NCI-H345 (cell line): ENCODE data around the gene VEPH1.

ENCODE experiments used
- DNase-seq: peaks from one replicate; lab custom pipeline; 2025; lab: John Stamatoyannopoulos, UW

The VEPH1 gene

DNA sequence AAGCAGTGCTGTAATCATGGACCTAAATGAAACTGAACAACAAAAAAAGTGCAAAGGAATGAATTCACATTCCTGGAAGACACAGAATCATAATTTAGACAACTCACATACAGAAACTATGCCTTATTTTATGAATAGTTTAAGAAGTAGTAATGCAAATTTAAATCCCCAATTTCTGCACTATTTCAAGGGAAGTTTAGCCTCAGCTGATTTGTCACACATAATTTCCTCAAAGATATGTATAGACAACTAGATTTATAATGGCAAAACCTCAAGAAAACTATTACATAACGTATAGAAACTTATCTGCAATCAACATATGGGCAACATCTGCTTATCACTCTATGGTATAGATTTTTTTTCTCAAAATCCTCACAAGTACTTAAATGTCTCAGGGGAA is 74.4 kb downstream of the VEPH1 start:
- no peak for DNase-seq

DNA sequence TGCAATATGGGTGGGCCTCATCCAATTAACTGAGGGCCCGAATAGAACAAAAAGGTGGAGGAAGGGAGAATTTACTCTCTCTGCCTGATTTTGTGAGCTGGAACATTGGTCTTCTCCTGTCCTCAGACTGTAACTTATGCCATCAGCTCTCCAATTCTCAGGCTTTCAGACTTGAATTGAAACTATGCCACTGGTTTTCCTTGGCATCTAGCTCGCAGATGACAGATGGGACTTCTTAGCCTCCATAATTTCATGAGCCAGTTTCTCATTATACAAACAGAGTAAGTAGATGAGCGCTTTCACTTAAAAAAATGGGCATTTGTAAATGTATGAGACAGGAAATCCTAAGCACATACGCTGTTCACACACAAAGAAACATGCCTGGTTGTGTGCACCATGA is 75.3 kb downstream of the VEPH1 start:
- DNase-seq: no peak

DNA sequence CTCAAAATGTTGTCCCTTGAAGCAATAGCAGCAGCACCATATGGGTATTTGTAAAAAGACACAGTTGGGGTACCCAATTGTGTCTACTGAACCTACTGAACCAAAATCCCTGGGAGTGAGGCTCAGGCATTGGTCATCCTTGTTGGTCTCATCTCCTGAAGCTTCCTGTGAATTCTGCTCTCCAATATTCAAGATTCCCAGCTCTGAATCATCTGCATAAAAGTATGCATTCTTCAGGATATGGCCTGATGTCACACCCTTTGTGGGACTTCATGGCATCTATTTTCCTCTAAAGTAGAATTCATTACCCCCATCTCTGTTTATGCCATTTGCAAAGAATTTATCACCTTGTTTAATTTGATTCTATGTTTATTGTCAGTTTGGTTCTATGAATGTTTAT is 79.9 kb downstream of the VEPH1 start:
- DNase-seq: no peak

DNA sequence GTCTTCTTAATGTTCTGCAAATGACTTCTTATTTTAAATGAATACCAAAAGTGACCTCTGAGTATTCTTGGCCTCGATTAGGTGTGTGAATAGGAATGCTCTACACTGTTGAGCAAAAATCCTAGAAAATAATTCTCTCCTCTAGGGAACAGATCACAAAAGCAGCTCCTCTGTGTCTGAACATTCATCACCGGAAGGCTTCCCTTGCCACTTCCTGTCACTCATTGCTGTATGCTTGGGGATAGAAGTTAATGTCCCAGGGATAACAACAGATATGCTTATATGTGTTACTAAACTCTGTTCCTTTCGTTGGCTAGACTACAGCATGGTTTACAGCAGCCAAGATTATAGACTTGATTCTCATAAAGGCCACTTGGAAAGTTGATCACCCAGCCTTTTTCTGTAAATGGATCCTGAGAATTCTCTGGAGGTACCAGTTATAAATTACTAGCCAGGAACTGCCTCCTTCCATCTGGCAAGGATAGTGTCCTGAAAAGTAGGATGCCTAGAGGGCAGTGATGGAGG is 82.5 kb downstream of the VEPH1 start:
- no peak for DNase-seq

DNA sequence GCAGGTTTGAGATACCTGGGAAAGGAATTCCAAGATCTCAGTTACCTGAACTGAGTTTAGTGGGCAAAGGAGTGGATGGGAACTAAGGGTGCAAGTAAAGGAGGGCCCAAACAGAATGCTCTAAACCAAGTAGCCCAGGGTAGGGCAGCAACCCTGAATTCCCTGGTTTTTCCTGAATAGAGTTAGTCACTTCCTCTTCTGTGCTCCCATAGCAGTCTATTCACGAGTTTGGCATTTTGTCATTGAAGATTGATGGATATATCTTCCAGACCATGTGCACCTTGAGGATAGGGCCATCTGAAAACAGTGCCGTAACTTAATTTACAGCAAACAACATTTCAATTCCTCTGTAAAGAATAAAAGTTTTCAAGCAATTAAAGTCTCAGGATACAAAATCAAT is 85.1 kb downstream of the VEPH1 start:
- no peak for DNase-seq

DNA sequence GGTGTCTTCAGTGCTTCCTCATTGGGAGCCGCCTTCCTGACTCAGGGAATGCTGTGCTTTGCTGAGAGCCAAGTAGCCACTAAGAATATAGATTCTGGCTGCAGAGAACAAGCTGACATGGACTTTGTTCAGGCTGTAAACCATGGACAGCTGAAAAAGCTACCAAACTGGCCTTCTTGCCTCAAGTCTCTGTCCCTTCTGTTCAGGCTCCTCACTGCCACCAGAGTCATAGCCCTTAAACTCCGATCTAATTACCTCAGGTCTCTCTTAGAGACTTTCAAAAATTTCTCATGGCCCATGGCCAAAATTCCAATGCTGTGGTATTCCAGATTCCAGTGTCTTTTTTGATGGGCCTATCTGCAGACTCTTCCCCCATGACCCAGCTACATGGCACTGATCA is 86.0 kb downstream of the VEPH1 start:
- DNase-seq: no peak

DNA sequence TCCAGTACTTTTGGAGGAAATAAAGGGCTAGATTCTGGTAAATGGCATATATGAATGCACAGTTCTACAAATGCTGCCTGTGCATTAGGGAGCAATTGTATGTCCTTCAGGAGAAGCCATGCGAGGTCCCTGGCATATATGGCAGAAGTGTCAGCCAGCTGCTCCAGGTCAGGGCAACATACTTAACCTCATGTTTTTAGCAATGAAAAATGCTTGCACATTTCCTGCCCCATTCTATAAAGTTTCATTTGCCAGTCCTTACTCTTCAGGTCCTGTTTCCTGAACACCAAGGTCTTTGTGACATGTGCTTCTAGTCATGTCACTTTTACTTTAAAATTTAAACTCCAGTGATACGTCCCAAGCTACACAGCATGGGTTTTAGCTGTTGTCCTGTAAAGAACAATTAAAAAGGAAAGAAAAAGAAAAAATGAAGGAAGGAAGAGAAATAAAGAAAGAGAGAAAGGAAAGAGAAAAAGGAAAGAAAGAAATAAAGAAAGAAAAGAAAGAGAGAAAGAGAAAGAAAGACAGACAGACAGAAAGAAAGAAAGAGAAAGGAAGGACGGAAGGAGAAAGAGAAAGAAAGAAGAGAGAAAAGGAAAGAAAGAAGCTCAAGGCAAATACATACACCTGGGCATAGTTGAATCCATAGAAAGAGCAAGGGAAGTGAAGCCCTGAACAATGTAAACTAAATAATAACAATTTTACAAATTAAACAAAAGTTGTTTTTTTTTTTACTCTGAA is 86.7 kb downstream of the VEPH1 start:
- DNase-seq: no peak

DNA sequence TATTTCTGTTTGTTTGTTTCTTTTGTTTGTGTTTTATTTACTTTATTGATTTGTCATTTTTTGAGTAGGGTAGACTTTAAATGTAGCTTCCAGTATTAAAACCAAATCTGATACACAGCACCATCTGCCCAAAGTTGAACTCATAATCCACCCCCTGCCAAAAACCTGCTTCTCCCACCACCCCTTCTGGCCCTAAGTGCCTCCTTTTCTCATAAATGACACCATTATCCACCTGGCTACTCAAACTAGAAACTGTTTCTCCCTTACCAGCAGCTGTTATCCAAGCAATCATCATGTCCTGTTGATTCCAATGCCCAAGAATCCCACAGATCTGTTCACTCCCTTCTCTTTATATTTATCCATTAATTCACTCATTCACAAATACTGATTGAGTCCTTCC is 88.4 kb downstream of the VEPH1 start:
- DNase-seq: no peak

DNA sequence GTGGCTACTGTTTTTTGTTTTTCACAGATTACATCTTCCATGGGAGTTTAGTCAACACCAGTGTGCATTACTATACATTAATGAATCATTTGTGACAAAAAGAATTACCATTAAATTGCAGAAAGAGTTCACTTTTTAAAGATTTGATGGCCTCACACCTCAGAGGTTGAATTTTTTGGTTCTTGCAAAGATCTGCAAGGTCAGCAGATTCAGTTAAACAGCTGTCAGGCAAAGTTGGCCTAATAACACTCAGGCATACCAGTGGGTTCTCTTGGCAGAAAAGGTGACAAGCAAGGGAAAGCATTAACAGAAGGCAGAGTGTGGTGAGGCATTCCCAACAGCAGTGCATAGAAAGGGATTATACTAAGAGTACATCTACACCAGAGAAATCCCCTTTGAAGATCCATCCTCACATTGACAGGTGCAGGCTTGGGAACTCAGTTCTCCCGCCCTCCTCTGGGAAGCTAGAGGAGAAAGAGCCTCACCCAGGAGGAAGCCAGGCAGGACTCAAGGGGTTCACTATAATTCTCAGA is 90.8 kb downstream of the VEPH1 start:
- DNase-seq: no peak

DNA sequence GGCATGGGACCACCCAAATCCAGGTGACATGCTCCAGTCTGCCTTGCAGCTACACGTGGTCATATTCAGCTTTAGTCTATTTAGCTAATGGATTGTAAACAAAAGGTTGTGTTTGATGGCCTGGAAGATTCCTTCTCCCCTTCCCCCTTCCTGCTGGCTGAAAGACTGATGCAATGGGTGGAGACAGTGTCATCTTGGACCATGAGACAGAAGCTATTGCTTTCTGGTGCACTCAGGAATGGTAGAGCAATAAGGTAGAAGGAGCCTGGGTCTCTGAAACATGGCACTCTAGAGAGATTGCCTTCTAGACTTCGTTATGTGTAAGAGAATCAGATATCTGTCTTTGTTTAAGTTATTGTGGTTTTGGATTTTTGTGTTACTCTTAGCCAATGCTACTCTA is 92.3 kb downstream of the VEPH1 start:
- no peak for DNase-seq

DNA sequence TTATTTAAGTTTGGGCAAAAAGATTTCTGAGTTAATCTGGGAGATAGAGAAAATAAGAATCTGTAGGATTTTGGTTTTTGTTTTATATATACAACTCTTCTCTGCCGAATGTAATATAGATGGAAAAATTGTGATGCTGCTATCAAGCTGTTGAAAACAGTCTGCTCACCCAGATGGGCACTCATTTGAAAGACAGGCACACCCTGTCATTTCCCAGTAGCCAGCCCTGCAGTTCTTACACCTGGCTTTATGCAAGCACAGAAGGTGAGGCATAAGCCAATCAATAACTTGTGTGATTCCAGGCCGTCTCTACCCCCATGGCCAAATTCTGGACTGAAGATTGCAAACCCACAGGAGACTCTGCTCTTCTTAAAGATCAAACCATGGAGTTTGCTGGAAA is 93.7 kb downstream of the VEPH1 start:
- DNase-seq: no peak

DNA sequence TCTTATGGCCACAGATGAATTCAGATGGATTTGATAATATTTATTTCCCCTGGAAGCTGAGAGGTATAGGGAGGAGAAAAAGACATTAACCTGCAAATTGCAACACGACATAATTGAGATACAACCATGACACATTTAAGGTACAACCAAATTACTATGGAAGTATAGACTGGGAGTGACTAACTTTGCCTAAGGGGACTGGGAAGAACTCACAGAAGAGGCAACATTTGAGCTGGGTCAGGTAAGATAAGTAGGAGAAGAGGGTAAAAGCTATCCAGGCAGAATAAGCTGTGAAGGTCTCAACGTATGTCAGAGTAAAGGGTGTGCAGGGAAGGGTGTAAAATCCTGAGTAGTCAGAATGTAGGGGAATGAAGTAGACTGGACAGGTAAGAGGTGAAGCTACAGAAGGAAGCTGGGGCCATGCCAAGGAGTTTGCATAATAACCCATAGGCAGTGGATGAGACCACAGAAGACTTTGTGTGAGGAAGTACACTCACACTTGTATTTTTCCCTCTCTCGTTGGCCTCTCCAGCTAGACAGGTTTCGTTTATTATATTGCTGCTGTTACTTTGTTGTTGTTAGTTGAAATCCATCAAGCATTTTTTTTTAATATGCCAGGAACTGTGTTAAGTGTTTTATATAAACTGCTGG is 94.6 kb downstream of the VEPH1 start:
- no peak for DNase-seq

DNA sequence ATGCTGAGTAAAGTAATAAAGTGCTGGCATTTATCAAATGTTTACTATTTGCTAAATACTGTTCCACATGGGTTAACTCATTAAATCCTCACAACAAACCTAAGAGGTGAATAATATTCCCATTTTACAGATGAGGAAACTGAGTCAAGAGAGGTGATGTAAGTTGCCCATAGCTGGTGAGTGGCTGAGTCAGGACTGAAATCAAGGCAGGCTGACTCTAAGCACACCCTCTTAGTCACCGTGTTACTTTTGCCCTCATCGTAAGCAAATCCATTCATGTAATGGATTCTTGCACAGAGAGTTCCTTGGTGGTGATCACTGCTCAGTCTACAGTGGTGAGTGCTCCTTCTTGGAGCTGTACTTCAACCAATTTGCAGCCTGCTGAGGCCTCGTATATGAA is 95.4 kb downstream of the VEPH1 start:
- no peak for DNase-seq

DNA sequence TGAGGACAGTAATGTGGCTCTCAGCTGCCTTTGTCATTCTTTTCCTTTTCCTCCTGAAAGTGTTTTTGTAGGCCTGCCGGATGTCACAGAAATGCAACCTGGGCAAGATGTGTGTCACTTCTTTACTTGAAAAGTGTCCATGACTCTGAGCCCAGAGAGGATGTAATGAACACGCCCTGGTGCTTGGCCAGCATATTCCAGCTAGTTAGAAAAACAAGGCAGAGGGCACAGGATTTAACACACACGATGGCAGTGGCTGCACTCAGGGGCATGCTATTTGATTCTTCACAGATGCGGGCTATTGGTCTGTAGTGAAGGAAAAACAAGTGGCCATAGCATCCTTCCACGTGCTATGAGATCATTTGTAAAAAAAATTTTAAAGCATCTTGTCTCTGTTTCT is 96.8 kb downstream of the VEPH1 start:
- DNase-seq: no peak

DNA sequence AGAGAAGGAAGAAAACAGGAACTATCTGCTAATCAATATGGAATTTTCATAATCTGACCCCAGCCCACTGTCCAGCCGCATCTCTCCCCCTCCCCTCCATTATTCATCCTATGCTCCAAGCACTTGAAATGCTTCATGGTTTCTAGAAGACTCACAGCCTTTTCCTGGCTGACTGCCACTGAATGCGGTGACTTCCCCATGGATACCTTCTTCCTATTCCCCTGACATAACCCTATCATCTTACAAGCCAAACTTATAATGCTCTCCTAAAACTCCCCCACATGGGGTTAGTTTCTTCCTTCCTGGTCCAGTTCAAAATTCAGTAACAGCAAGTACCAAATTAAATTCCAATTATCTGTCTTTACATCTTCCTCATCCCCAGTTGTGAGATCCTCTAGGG is 97.8 kb downstream of the VEPH1 start:
- no peak for DNase-seq

DNA sequence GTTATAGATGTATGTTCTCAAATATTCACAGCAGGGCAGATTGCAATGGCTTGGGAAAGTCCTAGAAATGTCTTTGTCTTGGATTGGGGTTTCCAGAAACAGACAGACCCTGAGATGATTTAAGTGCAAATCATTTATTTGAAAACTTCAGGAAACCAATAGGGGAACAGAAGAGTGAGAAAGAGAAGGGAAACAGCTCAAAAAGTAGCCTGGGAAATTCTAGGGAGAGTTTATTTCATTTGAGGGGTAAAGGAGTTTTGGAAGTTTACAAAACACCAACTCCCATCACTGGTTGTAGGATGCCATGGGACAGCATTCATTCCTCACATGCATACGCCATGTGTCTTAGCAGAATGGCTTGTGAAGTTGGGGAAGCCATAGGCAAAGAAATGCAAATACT is 98.8 kb downstream of the VEPH1 start:
- no peak for DNase-seq

DNA sequence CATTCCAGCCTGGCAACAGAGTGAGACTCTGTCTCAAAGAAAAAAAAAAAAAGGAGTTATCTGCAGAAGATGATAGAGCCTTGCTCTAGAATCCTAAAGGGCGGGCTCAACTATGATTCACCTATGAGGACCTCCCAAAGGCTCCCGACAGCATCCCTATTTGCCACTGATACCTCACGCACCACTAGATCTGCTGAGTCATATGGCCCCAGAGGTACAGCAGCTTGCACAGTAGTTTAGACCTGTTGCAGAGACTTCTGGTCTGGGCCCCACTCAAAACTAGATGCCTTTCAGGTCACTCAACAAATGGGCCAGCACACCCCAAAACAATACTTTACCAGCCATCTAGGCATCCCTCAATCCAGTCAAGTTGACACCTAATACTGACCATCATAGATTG is 104.6 kb downstream of the VEPH1 start:
- no peak for DNase-seq

DNA sequence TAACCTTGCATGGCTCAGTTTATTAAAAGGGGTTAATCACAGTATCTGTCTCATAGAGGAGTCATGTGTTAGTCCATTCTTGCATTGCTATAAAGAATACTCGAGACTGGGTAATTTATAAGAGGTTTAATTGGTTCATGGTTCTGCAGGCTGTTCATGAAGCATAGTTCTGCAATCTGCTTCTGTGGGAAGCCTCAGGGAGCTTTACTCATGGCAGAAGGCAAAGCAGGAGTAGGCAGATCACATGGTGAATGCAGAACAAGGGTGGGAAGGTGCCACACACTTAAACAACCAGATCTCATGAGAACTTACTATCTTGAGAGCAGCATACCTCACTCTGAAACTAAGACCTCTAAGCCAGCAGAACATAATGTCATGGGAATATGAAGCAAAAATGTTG is 108.8 kb downstream of the VEPH1 start:
- no peak for DNase-seq

DNA sequence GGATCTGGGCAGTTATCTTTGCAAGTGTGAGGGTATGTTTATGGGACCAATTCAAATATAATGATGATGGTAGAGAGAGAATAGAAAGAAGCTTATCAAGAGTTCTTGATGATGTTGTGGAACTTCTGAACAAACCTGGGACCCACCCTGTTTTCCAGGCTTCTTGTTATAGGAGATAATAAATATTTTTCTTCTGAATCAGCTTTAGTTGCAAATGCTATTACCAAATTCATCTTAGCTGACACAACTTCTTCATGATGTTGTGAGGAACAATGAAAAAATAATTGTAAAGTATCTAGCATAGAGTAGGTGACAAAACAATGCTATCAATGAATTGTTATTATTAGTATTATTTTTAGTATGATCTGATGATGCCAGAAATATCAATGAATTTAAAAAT is 110.1 kb downstream of the VEPH1 start:
- no peak for DNase-seq

DNA sequence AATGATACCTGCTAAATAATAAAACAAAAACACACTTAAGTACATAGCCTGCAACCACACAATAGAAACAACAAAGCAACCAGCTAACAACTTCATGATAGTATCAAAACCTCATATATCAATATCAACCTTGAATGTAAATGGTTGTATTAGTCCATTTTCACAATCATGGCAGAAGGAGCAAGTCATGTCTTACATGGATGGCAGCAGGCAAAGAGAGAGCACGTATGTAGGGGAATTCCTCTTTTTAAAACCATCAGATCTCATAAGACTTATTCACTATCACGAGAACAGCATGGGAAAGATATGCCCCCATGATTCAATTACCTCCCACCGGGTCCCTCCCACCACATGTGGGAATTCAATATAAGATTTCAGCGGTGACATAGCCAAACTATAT is 111.1 kb downstream of the VEPH1 start:
- DNase-seq: no peak

DNA sequence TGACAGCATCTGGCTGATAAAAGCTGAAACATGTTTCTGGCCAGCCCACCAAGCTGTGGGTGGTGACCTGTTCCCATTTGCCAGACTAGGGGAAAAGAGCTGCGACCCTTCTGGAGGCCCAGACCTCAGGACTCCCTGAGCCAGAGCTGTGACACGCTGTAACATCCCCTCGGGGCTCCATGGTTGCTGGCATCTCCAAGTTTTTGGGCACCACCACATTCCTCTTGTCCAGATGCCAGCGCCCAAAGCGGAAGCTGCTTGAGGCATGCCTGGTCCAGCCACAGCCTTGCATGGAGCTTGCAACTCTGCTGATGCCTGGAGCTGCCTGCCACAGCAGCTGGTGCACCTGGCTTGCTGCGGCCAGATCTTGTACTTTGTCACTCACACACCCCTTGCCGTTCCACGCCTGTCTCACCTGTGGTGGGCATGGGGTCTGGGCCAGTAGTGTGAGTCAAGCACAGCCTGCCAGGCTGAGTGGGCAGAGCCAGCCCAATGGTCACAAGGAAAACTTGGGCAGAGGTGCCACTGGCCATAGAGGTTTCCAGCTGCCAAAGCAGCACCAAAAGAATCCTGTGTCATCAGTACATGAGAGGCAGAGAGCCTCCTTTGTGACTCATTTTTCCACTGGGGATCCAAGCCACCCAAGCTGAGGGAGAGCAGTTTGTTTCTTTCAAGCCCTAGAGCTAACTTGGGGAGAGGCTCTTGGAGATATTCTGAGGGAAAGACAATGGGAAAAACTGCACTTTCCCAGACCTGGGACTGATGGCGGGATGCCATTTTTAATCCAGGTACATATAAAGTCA is 112.3 kb downstream of the VEPH1 start:
- DNase-seq: no peak

DNA sequence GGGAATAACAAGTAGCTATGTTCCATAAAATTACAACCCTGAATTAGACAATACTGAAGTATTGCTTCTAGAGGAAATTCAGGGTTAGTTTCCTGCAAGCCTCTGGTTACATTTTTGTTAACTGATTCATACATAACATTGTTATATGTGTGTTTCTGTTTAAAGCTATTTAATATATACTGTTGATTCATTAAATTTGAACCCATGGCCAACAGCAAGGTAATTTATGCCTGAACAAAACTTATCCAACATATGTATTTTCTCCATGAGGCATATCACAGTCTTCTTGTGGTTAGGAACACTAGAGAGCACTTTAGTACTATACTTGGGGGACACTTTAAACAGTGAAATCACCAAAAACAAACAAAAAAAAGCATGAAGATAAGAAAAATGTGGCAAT is 114.2 kb downstream of the VEPH1 start:
- DNase-seq: no peak
